HEK293 (cell line): ENCODE results near the gene FKBP7.

Source experiments
- CTCF ChIA-PET: fragments of 350-600 bp; formaldehyde crosslinking; extraction: SDS; loops from one replicate; lab custom pipeline; 2021; ENCODE audit warnings: antibody characterized with exemption; lab: Yijun Ruan, JAX
- POLR2A ChIA-PET: fragments of 300-600 bp; formaldehyde crosslinking; extraction: SDS; loops from one replicate; lab custom pipeline; 2020; ENCODE audit warnings: antibody characterized with exemption, inconsistent platforms; lab: Yijun Ruan, JAX
- H3K27ac ChIP-seq: fragments of 200-500 bp; sonication (Bioruptor generic); 2 replicates; pipeline ENCODE4 v1.5.1; 2014; ENCODE audit warnings: low read depth, low read length, control low read depth, inconsistent platforms; ENCODE audit errors: extremely low read depth
- H3K36me3 ChIP-seq, 2 experiments: fragments of 200-500 bp in 1 of 2; sonication (Bioruptor generic) in 1 of 2; 1 replicate in 1 of 2; 2 replicates in 1 of 2; pipeline ENCODE4 v1.5.1; 2014 to 2017; ENCODE audit warnings: inconsistent platforms in 2 of 2, low read length in 2 of 2; ENCODE audit not compliant: control insufficient read depth in 2 of 2, insufficient read depth in 1 of 2
- H3K4me1 ChIP-seq: fragments of 200-500 bp; sonication (Bioruptor generic); 2 replicates; pipeline ENCODE4 v1.5.1; 2014; ENCODE audit warnings: mild to moderate bottlenecking, low read length, inconsistent platforms; ENCODE audit not compliant: control insufficient read depth, insufficient read depth
- H3K4me3 ChIP-seq: 2 replicates; pipeline ENCODE4 v1.5.1; 2011; ENCODE audit warnings: low read depth, mild to moderate bottlenecking, control low read depth, low read length, moderate library complexity
- H3K9me3 ChIP-seq: fragments of 200-500 bp; sonication (Bioruptor generic); 2 replicates; pipeline ENCODE4 v1.5.1; 2014; ENCODE audit warnings: low read depth, low read length, inconsistent platforms; ENCODE audit not compliant: control insufficient read depth, insufficient read depth
- IKZF3 ChIP-seq: fragments of 450-650 bp; IDR thresholded peaks from 2 replicates; pipeline ENCODE4 v1.5.0; 2018; ENCODE audit warnings: missing biosample characterization, mild to moderate bottlenecking, missing genetic modification characterization, moderate library complexity
- MYNN ChIP-seq: fragments of 450-650 bp; formaldehyde crosslinking; IDR thresholded peaks from 2 replicates; pipeline ENCODE4 v1.5.1; 2016; ENCODE audit warnings: missing biosample characterization, missing genetic modification characterization, borderline replicate concordance
- PATZ1 ChIP-seq: fragments of 450-650 bp; formaldehyde crosslinking; IDR thresholded peaks from 2 replicates; pipeline ENCODE4 v1.5.1; 2016; ENCODE audit warnings: missing biosample characterization, missing genetic modification characterization
- YY1 ChIP-seq: fragments of 450-650 bp; formaldehyde crosslinking; IDR thresholded peaks from 2 replicates; pipeline ENCODE4 v1.5.1; 2018; ENCODE audit warnings: missing biosample characterization, missing genetic modification characterization
- ZBTB11 ChIP-seq: fragments of 450-650 bp; formaldehyde crosslinking; conservative IDR thresholded peaks from 2 replicates; pipeline ENCODE4 v1.5.1; 2016; ENCODE audit warnings: low read depth, missing biosample characterization, missing genetic modification characterization
- ZNF174 ChIP-seq: fragments of 450-650 bp; formaldehyde crosslinking; IDR thresholded peaks from 2 replicates; pipeline ENCODE4 v1.5.0; 2017; ENCODE audit warnings: missing biosample characterization, mild to moderate bottlenecking, missing genetic modification characterization
- ZNF239 ChIP-seq: fragments of 450-650 bp; formaldehyde crosslinking; IDR thresholded peaks from 2 replicates; pipeline ENCODE4 v1.5.1; 2016; ENCODE audit warnings: missing biosample characterization, missing genetic modification characterization
- ZNF350 ChIP-seq: fragments of 450-650 bp; formaldehyde crosslinking; IDR thresholded peaks from 2 replicates; pipeline ENCODE4 v1.5.0; 2017; ENCODE audit warnings: missing biosample characterization, mild to moderate bottlenecking, missing genetic modification characterization
- ZNF423 ChIP-seq: fragments of 450-650 bp; formaldehyde crosslinking; IDR thresholded peaks from 2 replicates; pipeline ENCODE4 v1.5.1; 2016; ENCODE audit warnings: missing biosample characterization, missing genetic modification characterization
- ZNF501 ChIP-seq: fragments of 450-650 bp; formaldehyde crosslinking; IDR thresholded peaks from 2 replicates; pipeline ENCODE4 v1.5.1; 2016; ENCODE audit warnings: missing biosample characterization, missing genetic modification characterization
- ZNF624 ChIP-seq: fragments of 450-650 bp; formaldehyde crosslinking; IDR thresholded peaks from 2 replicates; pipeline ENCODE4 v1.5.1; 2017; ENCODE audit warnings: missing biosample characterization, missing genetic modification characterization
- ZNF701 ChIP-seq: fragments of 450-650 bp; formaldehyde crosslinking; IDR thresholded peaks from 2 replicates; pipeline ENCODE4 v1.5.1; 2016; ENCODE audit warnings: missing biosample characterization, missing genetic modification characterization
- ZNF704 ChIP-seq: fragments of 450-650 bp; formaldehyde crosslinking; IDR thresholded peaks from 2 replicates; pipeline ENCODE4 v1.5.1; 2016; ENCODE audit warnings: missing biosample characterization, missing genetic modification characterization
- ZSCAN30 ChIP-seq: fragments of 450-650 bp; IDR thresholded peaks from 2 replicates; pipeline ENCODE4 v1.5.1; 2018; ENCODE audit warnings: missing biosample characterization, mild to moderate bottlenecking, missing genetic modification characterization, moderate library complexity
- TF ChIP-seq, protein P1 (sequence below): fragments of 450-650 bp; IDR thresholded peaks from 2 replicates; pipeline ENCODE4 v1.5.1; 2018; ENCODE audit warnings: missing biosample characterization, missing genetic modification characterization
- TF ChIP-seq, protein P2 (sequence below): fragments of 450-650 bp; formaldehyde crosslinking; IDR thresholded peaks from 2 replicates; pipeline ENCODE4 v1.5.1; 2016; ENCODE audit warnings: missing biosample characterization, missing genetic modification characterization

Gene FKBP7

GRCh38 chr2:178448968-178449661, 29.3 kb downstream of the FKBP7 start:
- Histone ChIP-seq H3K27ac (no peak overlapping the region), H3K9me3 (no peaks in the 10 kb centered on the region), H3K4me1 (0 out of 2 replicates have a peak, but pooled peaks cover 9% of the 10 kb centered on the region)
- no peak for TF ChIP-seq ZNF350 (tag by site-specific recombination)
- TF ChIP-seq MYNN (tag by site-specific recombination): peak; percentile 86
- TF ChIP-seq, all 188 proteins: peak for 1
- ChIA-PET CTCF (interaction anchor here (0.7 to 3.3 kb wide), 5 partner anchors 32 to 143 kb away, joined by 3 to 16 read pairs (median 4); no protein-coding TSS in a partner anchor), POLR2A (interaction anchor here (0.6 to 1.9 kb wide), 3 partner anchors 16 to 18 kb away, joined by 3 to 6 read pairs (median 6); no protein-coding TSS in a partner anchor)
- H3K36me3 ChIP-seq: peaks cover 9 to 52% of the 10 kb centered on the region in 2 experiments
- peak overlapping the region; percentile 92; the same call in 1 of the 2 replicates for H3K4me3 ChIP-seq

- Histone ChIP-seq H3K27ac (no peak overlapping the region), H3K4me1 (no peaks in the 10 kb centered on the region), H3K36me3 (peaks cover 51 to 92% of the 10 kb centered on the region in 2 experiments), H3K4me3 (no peak overlapping the region), H3K9me3 (no peaks in the 10 kb centered on the region)
- POLR2A ChIA-PET: interaction anchor here (0.7 to 0.9 kb wide), 2 partner anchors 10 to 23 kb away, joined by 4 to 5 read pairs; partner anchors contain the start of genes PJVK and PRKRA
- TF ChIP-seq ZNF701 (tag by site-specific recombination) (no peak), ZNF624 (tag by site-specific recombination) (no peak), ZNF174 (no peak), PATZ1 (no peak), ZNF239 (no peak), ZSCAN30 (no peak), ZNF704 (tag by site-specific recombination) (no peak)
- CTCF ChIA-PET: interaction anchor here (0.6 to 2.0 kb wide), 3 partner anchors 23 to 139 kb away, joined by 3 to 7 read pairs (median 5); no protein-coding TSS in a partner anchor
Measured at GRCh38 chr2:178441426-178441825, 37.0 kb downstream of the FKBP7 start.

DNA sequence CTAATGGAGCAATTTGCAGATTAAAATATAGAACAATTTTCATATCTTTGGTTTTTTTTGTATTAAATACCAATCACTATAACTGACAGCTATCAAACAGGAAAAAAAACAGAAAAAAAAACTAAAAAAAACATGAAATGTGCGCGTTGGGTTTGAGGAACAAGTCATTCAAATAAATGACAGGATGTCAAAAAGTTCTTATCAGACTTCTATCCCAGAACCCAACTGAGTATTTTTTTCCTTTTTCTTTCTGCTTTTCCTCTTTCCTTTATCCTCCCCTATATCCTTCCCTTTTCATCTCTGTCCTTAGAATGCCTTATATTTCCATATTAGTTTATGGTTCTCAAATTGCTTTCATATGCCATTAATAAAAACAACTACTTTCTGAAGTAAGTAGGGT, 41.7 kb downstream of the FKBP7 start:
- TF ChIP-seq, protein P1, sequence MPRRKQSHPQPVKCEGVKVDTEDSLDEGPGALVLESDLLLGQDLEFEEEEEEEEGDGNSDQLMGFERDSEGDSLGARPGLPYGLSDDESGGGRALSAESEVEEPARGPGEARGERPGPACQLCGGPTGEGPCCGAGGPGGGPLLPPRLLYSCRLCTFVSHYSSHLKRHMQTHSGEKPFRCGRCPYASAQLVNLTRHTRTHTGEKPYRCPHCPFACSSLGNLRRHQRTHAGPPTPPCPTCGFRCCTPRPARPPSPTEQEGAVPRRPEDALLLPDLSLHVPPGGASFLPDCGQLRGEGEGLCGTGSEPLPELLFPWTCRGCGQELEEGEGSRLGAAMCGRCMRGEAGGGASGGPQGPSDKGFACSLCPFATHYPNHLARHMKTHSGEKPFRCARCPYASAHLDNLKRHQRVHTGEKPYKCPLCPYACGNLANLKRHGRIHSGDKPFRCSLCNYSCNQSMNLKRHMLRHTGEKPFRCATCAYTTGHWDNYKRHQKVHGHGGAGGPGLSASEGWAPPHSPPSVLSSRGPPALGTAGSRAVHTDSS (tag by site-specific recombination): no peak
- TF ChIP-seq ZBTB11 (tag by site-specific recombination) (no peak), YY1 (tag by site-specific recombination) (no peak), ZNF423 (tag by site-specific recombination) (no peak), IKZF3 (tag by site-specific recombination) (no peak), ZNF501 (tag by site-specific recombination) (no peak)
- TF ChIP-seq, protein P2, sequence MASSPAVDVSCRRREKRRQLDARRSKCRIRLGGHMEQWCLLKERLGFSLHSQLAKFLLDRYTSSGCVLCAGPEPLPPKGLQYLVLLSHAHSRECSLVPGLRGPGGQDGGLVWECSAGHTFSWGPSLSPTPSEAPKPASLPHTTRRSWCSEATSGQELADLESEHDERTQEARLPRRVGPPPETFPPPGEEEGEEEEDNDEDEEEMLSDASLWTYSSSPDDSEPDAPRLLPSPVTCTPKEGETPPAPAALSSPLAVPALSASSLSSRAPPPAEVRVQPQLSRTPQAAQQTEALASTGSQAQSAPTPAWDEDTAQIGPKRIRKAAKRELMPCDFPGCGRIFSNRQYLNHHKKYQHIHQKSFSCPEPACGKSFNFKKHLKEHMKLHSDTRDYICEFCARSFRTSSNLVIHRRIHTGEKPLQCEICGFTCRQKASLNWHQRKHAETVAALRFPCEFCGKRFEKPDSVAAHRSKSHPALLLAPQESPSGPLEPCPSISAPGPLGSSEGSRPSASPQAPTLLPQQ (tag by site-specific recombination): no peak
- Histone ChIP-seq H3K36me3 (peaks cover 70 to 93% of the 10 kb centered on the region in 2 experiments), H3K4me3 (no peak overlapping the region), H3K27ac (no peak overlapping the region), H3K9me3 (no peaks in the 10 kb centered on the region), H3K4me1 (no peaks in the 10 kb centered on the region)
- ChIA-PET CTCF (no interaction called here), POLR2A (no interaction called here)
